PC-9 (cell line): ENCODE data around the gene GRP. TPM values are rescaled to one million over a fixed set of nuclear protein-coding genes. Genes with fewer than 3 reads are reported as not detected.

Experiments used
- BruUV-seq: library from RNA; stranded (reverse); fragments of 400-500 nt; replicated peaks from 2 replicates; lab custom pipeline; 2021; lab: Mats Ljungman, UMichigan
- CTCF ChIA-PET: fragments of 300-600 bp; sonication (Branson Sonifier 250); formaldehyde crosslinking; loops from one replicate; lab custom pipeline; 2022; ENCODE audit warnings: antibody characterized with exemption; lab: Charles Lee
- POLR2A ChIA-PET: fragments of 300-600 bp; sonication (Branson Sonifier 250); formaldehyde crosslinking; loops from one replicate; lab custom pipeline; 2022; ENCODE audit warnings: antibody characterized with exemption; ENCODE audit not compliant: unreplicated experiment; lab: Charles Lee
- DNase-seq, 2 experiments: peaks; one replicate each; pipeline versions ENCODE4 v3.0.0 to v3.0.0-alpha.2; 2015 to 2022; ENCODE audit warnings: mixed read lengths in 1 of 2
- H2AFZ ChIP-seq: fragments of 200-600 bp; sonication (generic); 2 replicates; pipeline ENCODE4 v1.8.1; 2017; ENCODE audit warnings: antibody characterized with exemption
- H3F3A ChIP-seq: fragments of 200-600 bp; sonication (generic); 2 replicates; pipeline ENCODE4 v1.8.1; 2017; ENCODE audit warnings: antibody characterized with exemption, mild to moderate bottlenecking, low read depth; ENCODE audit not compliant: insufficient read depth
- H3K27ac ChIP-seq: fragments of 200-600 bp; sonication (generic); 2 replicates; pipeline ENCODE4 v1.6.1; 2016; ENCODE audit warnings: mixed run types
- H3K27me3 ChIP-seq: fragments of 200-600 bp; sonication (generic); 2 replicates; pipeline ENCODE4 v1.6.1; 2016; ENCODE audit warnings: low read depth, mixed run types; ENCODE audit not compliant: insufficient read depth
- H3K36me3 ChIP-seq: fragments of 200-600 bp; sonication (generic); 2 replicates; pipeline ENCODE4 v1.6.1; 2016; ENCODE audit warnings: low read depth, mixed run types
- H3K4me1 ChIP-seq: fragments of 200-600 bp; sonication (generic); replicated peaks from 2 replicates; pipeline ENCODE4 v1.6.1; 2016; ENCODE audit warnings: mixed run types; ENCODE audit not compliant: insufficient read depth
- H3K4me2 ChIP-seq: fragments of 200-600 bp; sonication (generic); 2 replicates; pipeline ENCODE4 v1.6.1; 2017; ENCODE audit warnings: mixed run types
- H3K4me3 ChIP-seq: fragments of 200-600 bp; sonication (generic); 2 replicates; pipeline ENCODE4 v1.6.1; 2016; ENCODE audit warnings: mixed run types
- H3K79me2 ChIP-seq: fragments of 200-600 bp; sonication (generic); 2 replicates; pipeline ENCODE4 v1.6.1; 2017; ENCODE audit warnings: low read depth, mixed run types
- H3K9me2 ChIP-seq: fragments of 200-600 bp; sonication (generic); 2 replicates; pipeline ENCODE4 v1.8.1; 2017; ENCODE audit warnings: mild to moderate bottlenecking; ENCODE audit not compliant: insufficient read depth
- H3K9me3 ChIP-seq: fragments of 200-600 bp; sonication (generic); 2 replicates; pipeline ENCODE4 v1.8.1; 2016; ENCODE audit warnings: low read depth; ENCODE audit not compliant: insufficient read depth
- H4K20me1 ChIP-seq: fragments of 200-600 bp; sonication (generic); 2 replicates; pipeline ENCODE4 v1.8.1; 2017; ENCODE audit not compliant: insufficient read depth
- EZH2 ChIP-seq: fragments of 200-600 bp; sonication (generic); IDR thresholded peaks from 2 replicates; pipeline ENCODE4 v1.8.0; 2017; ENCODE audit warnings: antibody characterized with exemption, low read depth
- intact Hi-C: fragments of 100-400 bp; cut with micrococcal nuclease; formaldehyde crosslinking; loops from one replicate; pipeline ENCODE4 v1.10.0; 2022; ENCODE audit not compliant: unreplicated experiment
- total RNA-seq: library from RNA; stranded (reverse); gene quantifications from 2 replicates; pipeline ENCODE4 v1.2.3, GENCODE V29; 2021
- TF ChIP-seq, protein P1 (sequence below): fragments of 200-600 bp; sonication (generic); conservative IDR thresholded peaks from 2 replicates; pipeline ENCODE4 v1.6.1; 2017; ENCODE audit warnings: mixed run types, antibody characterized with exemption, mild to moderate bottlenecking, moderate library complexity

The GRP gene
- total RNA-seq, 1 experiment from 2014 or later, result not detected

DNA sequence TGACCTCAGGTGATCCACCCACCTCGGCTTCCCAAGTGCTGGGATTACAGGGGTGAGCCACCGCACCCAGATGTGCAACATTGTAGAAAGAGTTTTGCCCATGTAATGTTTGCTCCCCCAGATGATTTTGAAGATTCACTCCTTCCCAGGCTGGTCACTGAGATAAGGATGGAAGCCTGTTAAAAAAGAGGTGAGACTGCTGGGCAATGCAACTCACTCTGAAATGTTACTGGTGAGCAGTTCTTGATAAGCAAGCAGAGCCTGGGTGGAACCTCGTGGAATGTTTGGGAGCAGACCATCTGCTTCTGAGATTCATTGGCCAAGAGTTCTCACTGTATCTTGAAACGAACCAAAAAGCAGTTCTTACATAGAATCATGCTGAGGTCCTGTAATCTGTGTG, 19.7 kb downstream of the GRP start:
- ChIA-PET CTCF (interaction anchor here (0.6 kb wide), 1 partner anchor 142 kb away, joined by 3 read pairs; no protein-coding TSS in a partner anchor), POLR2A (no interaction called here)
- BruUV-seq, result no TSS peak
- Histone ChIP-seq H3K36me3 (no peaks in the 10 kb centered on the region), H3K79me2 (no peaks in the 10 kb centered on the region), H3K4me2 (no peak overlapping the region), H3F3A (no peaks in the 10 kb centered on the region), H3K27me3 (peaks cover 26% of the 10 kb centered on the region), H3K27ac (no peak overlapping the region), H3K9me2 (no peaks in the 10 kb centered on the region), H4K20me1 (no peaks in the 10 kb centered on the region), H2AFZ (no peak overlapping the region), H3K4me3 (no peak overlapping the region), H3K9me3 (no peaks in the 10 kb centered on the region), H3K4me1 (no peaks in the 10 kb centered on the region)
- TF ChIP-seq, protein P1, sequence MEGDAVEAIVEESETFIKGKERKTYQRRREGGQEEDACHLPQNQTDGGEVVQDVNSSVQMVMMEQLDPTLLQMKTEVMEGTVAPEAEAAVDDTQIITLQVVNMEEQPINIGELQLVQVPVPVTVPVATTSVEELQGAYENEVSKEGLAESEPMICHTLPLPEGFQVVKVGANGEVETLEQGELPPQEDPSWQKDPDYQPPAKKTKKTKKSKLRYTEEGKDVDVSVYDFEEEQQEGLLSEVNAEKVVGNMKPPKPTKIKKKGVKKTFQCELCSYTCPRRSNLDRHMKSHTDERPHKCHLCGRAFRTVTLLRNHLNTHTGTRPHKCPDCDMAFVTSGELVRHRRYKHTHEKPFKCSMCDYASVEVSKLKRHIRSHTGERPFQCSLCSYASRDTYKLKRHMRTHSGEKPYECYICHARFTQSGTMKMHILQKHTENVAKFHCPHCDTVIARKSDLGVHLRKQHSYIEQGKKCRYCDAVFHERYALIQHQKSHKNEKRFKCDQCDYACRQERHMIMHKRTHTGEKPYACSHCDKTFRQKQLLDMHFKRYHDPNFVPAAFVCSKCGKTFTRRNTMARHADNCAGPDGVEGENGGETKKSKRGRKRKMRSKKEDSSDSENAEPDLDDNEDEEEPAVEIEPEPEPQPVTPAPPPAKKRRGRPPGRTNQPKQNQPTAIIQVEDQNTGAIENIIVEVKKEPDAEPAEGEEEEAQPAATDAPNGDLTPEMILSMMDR, result no peak
- TF ChIP-seq EZH2, result no peak
- DNase-seq, result no peak
- intact Hi-C loops, result no loop called here

DNA sequence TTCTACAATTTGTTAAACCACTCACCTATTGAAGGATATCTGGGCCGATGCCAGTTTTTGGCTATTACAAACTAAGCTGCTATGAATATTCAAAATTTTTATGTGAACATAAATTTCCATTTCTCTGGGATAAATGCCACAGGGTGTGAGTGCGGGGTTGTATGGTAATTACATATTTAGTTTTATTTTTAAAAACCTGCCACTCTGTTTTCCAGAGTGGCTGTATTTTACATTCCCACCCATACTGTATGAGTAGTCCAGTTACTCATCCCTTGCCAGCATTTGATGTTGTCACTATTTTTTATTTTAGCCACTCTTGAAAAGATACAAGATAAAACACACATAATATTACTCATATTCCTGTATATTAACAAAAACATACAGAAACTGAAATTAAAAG, 22.9 kb downstream of the GRP start:
- CTCF ChIA-PET, result no interaction called here

DNA sequence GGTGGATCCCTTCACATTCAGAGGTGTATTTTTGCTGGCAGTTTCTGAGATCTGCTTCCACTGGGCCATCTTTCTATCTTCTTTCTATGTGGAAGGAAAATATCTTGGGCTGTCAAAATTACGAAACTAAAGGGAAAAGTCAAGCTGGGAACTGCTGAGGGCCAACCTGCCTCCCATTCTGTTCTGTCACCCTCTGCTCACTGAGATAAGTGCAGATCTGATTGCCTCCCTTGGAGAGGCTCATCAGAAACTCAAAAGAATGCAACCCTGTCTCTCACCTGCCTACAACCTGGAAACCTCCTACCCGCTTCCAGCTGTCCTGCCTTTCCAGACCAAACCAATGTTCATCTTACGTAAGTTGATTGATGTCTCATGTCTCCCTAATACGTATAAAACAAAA, 26.8 kb downstream of the GRP start:
- ChIA-PET CTCF (no interaction called here), POLR2A (no interaction called here)
- Histone ChIP-seq H3K27me3 (peaks cover 34% of the 10 kb centered on the region), H3K36me3 (no peaks in the 10 kb centered on the region), H3K27ac (no peak overlapping the region), H3K9me3 (no peaks in the 10 kb centered on the region), H4K20me1 (no peaks in the 10 kb centered on the region), H3K79me2 (no peaks in the 10 kb centered on the region), H3K4me3 (no peak overlapping the region), H3K4me1 (no peaks in the 10 kb centered on the region), H3K4me2 (no peak overlapping the region), H3K9me2 (no peaks in the 10 kb centered on the region), H3F3A (no peaks in the 10 kb centered on the region), H2AFZ (no peak overlapping the region)
- no peak for DNase-seq
- TF ChIP-seq, protein P1, result no peak
- no peak for TF ChIP-seq EZH2
- intact Hi-C loops, result no loop called here
- BruUV-seq, result no TSS peak

More for the DNA sequence above, 22.9 kb downstream of the GRP start:
- POLR2A ChIA-PET, result no interaction called here
- Histone ChIP-seq H3K9me2 (no peaks in the 10 kb centered on the region), H3K36me3 (no peaks in the 10 kb centered on the region), H3F3A (no peaks in the 10 kb centered on the region), H3K27me3 (peaks cover 46% of the 10 kb centered on the region), H3K4me1 (no peaks in the 10 kb centered on the region), H3K4me2 (no peak overlapping the region), H3K9me3 (no peaks in the 10 kb centered on the region), H2AFZ (no peak overlapping the region), H4K20me1 (no peaks in the 10 kb centered on the region), H3K79me2 (no peaks in the 10 kb centered on the region), H3K27ac (no peak overlapping the region), H3K4me3 (no peak overlapping the region)
- no peak for DNase-seq
- TF ChIP-seq EZH2, result no peak
- TF ChIP-seq, protein P1, result no peak
- intact Hi-C loops, result no loop called here
- BruUV-seq, result no TSS peak
